OCI-LY7 (cell line): ENCODE data around the gene COL18A1.

Experiments
- EZH2phosphoT487 ChIP-seq: fragments of 200-600 bp; sonication (generic); IDR thresholded peaks from 2 replicates; pipeline ENCODE4 v1.6.1; 2018; ENCODE audit warnings: low read depth, borderline replicate concordance, mild to moderate bottlenecking, mixed run types, antibody characterized with exemption, low read length, moderate library complexity, mixed read lengths
- TF ChIP-seq, protein P1 (sequence below): fragments of 200-600 bp; sonication (generic); conservative IDR thresholded peaks from 2 replicates; pipeline ENCODE4 v1.5.1; 2014; ENCODE audit warnings: mild to moderate bottlenecking, antibody characterized with exemption, low read length, moderate library complexity, mixed read lengths

DNA sequence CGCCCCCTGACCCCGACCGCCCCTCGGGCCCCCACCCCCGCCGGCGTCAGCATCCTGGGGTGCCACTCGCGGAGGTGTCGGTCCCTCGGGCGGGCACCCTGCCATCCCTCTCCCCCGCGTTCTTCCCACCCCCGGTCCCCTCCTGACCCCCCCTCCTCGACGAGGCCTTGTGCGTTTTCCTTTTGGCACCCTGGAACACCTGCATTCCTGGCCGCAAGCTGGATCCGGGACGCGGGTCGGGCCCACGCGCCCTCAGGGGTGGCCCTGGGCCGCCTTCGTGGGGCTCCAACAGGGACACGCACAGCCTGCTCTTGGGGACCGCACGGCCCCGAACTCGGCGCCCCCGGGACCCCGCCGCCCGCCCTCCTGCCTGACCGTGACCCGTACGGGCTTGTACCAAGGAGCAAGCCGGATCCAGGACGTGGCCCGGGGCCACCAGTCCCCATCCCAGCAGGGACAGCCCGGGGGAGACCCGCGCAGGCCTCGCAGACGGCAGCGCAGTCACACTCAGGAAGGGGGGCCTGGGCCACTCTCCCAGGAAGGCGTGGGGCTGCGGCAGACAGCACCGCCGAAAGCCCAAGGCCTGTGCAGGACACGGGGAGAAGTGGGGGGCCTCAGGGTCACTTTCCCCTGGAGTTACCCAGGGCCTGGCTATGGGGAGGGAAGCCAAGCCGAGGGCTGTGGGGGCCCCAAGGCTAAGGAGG lies 137.9 kb downstream of the COL18A1 start:
- TF ChIP-seq, protein P1, sequence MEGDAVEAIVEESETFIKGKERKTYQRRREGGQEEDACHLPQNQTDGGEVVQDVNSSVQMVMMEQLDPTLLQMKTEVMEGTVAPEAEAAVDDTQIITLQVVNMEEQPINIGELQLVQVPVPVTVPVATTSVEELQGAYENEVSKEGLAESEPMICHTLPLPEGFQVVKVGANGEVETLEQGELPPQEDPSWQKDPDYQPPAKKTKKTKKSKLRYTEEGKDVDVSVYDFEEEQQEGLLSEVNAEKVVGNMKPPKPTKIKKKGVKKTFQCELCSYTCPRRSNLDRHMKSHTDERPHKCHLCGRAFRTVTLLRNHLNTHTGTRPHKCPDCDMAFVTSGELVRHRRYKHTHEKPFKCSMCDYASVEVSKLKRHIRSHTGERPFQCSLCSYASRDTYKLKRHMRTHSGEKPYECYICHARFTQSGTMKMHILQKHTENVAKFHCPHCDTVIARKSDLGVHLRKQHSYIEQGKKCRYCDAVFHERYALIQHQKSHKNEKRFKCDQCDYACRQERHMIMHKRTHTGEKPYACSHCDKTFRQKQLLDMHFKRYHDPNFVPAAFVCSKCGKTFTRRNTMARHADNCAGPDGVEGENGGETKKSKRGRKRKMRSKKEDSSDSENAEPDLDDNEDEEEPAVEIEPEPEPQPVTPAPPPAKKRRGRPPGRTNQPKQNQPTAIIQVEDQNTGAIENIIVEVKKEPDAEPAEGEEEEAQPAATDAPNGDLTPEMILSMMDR: no peak
- no peak for TF ChIP-seq EZH2phosphoT487
